ENCODE measurements around the gene FUT9. TPM values are rescaled to one million over a fixed set of nuclear protein-coding genes. Genes with fewer than 3 reads are reported as not detected.

FUT9 gene
- total and polyA plus RNA-seq, 4 donors: under 0.01 TPM; not detected in 3

GRCh38 chr6:96142142-96142541, 126.4 kb downstream of the FUT9 start:
- H3K27me3 ChIP-seq (ENCODE audit: control insufficient read depth in 1 of 2, insufficient read depth in 2 of 2, low read length in 1 of 2): no peaks in the 10 kb centered on the region
- WGBS, 2 donors: 72 to 80% methylated on average over 2 of the region's 2 CpGs
- H3K9me3 ChIP-seq (ENCODE audit: control insufficient read depth, low read length): no peaks in the 10 kb centered on the region
- H3K27ac ChIP-seq (ENCODE audit: low read depth in 1 of 2, low read length in 2 of 2): no peak overlapping the region
- H3K4me3 ChIP-seq (ENCODE audit: low read length in 2 of 2): no peak overlapping the region
- no peak for DNase-seq
- no peaks in the 10 kb centered on the region for H3K4me1 ChIP-seq (ENCODE audit: control insufficient read depth in 1 of 2, insufficient read depth in 2 of 2, low read length in 2 of 2)
- intact Hi-C loops (cut with DNase I): no loop called here
- no peaks in the 10 kb centered on the region for H3K36me3 ChIP-seq (ENCODE audit: control insufficient read depth in 1 of 2, insufficient read depth in 2 of 2, low read length in 1 of 2)
- no peak for ATAC-seq (ENCODE audit: low FRiP score)

- intact Hi-C loops (cut with DNase I): no loop called here
- ATAC-seq (ENCODE audit: low FRiP score) (peak; percentile 26), DNase-seq (no peak)
- Histone ChIP-seq H3K36me3 (ENCODE audit: control insufficient read depth in 1 of 2, insufficient read depth in 2 of 2, low read length in 1 of 2) (no peaks in the 10 kb centered on the region), H3K27ac (ENCODE audit: low read depth in 1 of 2, low read length in 2 of 2) (no peak overlapping the region), H3K4me1 (ENCODE audit: control insufficient read depth in 1 of 2, insufficient read depth in 2 of 2, low read length in 2 of 2) (no peaks in the 10 kb centered on the region), H3K9me3 (ENCODE audit: control insufficient read depth, low read length) (no peaks in the 10 kb centered on the region), H3K27me3 (ENCODE audit: control insufficient read depth in 1 of 2, insufficient read depth in 2 of 2, low read length in 1 of 2) (no peaks in the 10 kb centered on the region), H3K4me3 (ENCODE audit: low read length in 2 of 2) (no peak overlapping the region)
- 76 to 79% methylated on average over 2 of the region's 2 CpGs for WGBS, 2 donors
Observed at GRCh38 chr6:96150431-96150830, 134.7 kb downstream of the FUT9 start.

- no peaks in the 10 kb centered on the region for H3K9me3 ChIP-seq (ENCODE audit: control insufficient read depth, low read length)
- ATAC-seq (ENCODE audit: low FRiP score): no peak
- H3K27ac ChIP-seq (ENCODE audit: low read depth in 1 of 2, low read length in 2 of 2): no peak overlapping the region
- intact Hi-C loops (cut with DNase I): no loop called here
- no peak for DNase-seq
- no peaks in the 10 kb centered on the region for H3K27me3 ChIP-seq (ENCODE audit: control insufficient read depth in 1 of 2, insufficient read depth in 2 of 2, low read length in 1 of 2)
- no peaks in the 10 kb centered on the region for H3K4me1 ChIP-seq (ENCODE audit: control insufficient read depth in 1 of 2, insufficient read depth in 2 of 2, low read length in 2 of 2)
- H3K4me3 ChIP-seq (ENCODE audit: low read length in 2 of 2): no peak overlapping the region
- WGBS, 2 donors: 59 to 64% methylated on average over 3 of the region's 3 CpGs
- H3K36me3 ChIP-seq (ENCODE audit: control insufficient read depth in 1 of 2, insufficient read depth in 2 of 2, low read length in 1 of 2): no peaks in the 10 kb centered on the region
Observed at GRCh38 chr6:96151707-96152106, 135.9 kb downstream of the FUT9 start.

GRCh38 chr6:96152114-96152708, 136.4 kb downstream of the FUT9 start:
- 80 to 81% methylated on average over 3 of the region's 3 CpGs for WGBS, 2 donors
- Histone ChIP-seq H3K27ac (ENCODE audit: low read depth in 1 of 2, low read length in 2 of 2) (no peak overlapping the region), H3K4me3 (ENCODE audit: low read length in 2 of 2) (no peak overlapping the region), H3K9me3 (ENCODE audit: control insufficient read depth, low read length) (no peaks in the 10 kb centered on the region), H3K4me1 (ENCODE audit: control insufficient read depth in 1 of 2, insufficient read depth in 2 of 2, low read length in 2 of 2) (no peaks in the 10 kb centered on the region), H3K27me3 (ENCODE audit: control insufficient read depth in 1 of 2, insufficient read depth in 2 of 2, low read length in 1 of 2) (no peaks in the 10 kb centered on the region), H3K36me3 (ENCODE audit: control insufficient read depth in 1 of 2, insufficient read depth in 2 of 2, low read length in 1 of 2) (no peaks in the 10 kb centered on the region)
- intact Hi-C loops (cut with DNase I): no loop called here
- no peak for DNase-seq
- no peak for ATAC-seq (ENCODE audit: low FRiP score)

- Histone ChIP-seq H3K4me1 (ENCODE audit: control insufficient read depth in 1 of 2, insufficient read depth in 2 of 2, low read length in 2 of 2) (no peaks in the 10 kb centered on the region), H3K27me3 (ENCODE audit: control insufficient read depth in 1 of 2, insufficient read depth in 2 of 2, low read length in 1 of 2) (no peaks in the 10 kb centered on the region), H3K27ac (ENCODE audit: low read depth in 1 of 2, low read length in 2 of 2) (no peak overlapping the region), H3K36me3 (ENCODE audit: control insufficient read depth in 1 of 2, insufficient read depth in 2 of 2, low read length in 1 of 2) (no peaks in the 10 kb centered on the region), H3K9me3 (ENCODE audit: control insufficient read depth, low read length) (no peaks in the 10 kb centered on the region), H3K4me3 (ENCODE audit: low read length in 2 of 2) (no peak overlapping the region)
- intact Hi-C loops (cut with DNase I): no loop called here
- DNase-seq (no peak), ATAC-seq (ENCODE audit: low FRiP score) (no peak)
Observed at GRCh38 chr6:96153775-96154174, 138.0 kb downstream of the FUT9 start.

- Histone ChIP-seq H3K27ac (ENCODE audit: low read depth in 1 of 2, low read length in 2 of 2) (no peak overlapping the region), H3K36me3 (ENCODE audit: control insufficient read depth in 1 of 2, insufficient read depth in 2 of 2, low read length in 1 of 2) (no peaks in the 10 kb centered on the region), H3K27me3 (ENCODE audit: control insufficient read depth in 1 of 2, insufficient read depth in 2 of 2, low read length in 1 of 2) (no peaks in the 10 kb centered on the region), H3K4me1 (ENCODE audit: control insufficient read depth in 1 of 2, insufficient read depth in 2 of 2, low read length in 2 of 2) (no peaks in the 10 kb centered on the region), H3K9me3 (ENCODE audit: control insufficient read depth, low read length) (no peaks in the 10 kb centered on the region), H3K4me3 (ENCODE audit: low read length in 2 of 2) (no peak overlapping the region)
- 60 to 68% methylated on average over 4 of the region's 4 CpGs for WGBS, 2 donors
- DNase-seq: no peak
- intact Hi-C loops (cut with DNase I): no loop called here
- ATAC-seq (ENCODE audit: low FRiP score): no peak
Observed at GRCh38 chr6:96156425-96156824, 140.7 kb downstream of the FUT9 start.

- H3K27ac ChIP-seq (ENCODE audit: low read depth in 1 of 2, low read length in 2 of 2): no peak overlapping the region
- no peaks in the 10 kb centered on the region for H3K36me3 ChIP-seq (ENCODE audit: control insufficient read depth in 1 of 2, insufficient read depth in 2 of 2, low read length in 1 of 2)
- H3K27me3 ChIP-seq (ENCODE audit: control insufficient read depth in 1 of 2, insufficient read depth in 2 of 2, low read length in 1 of 2): no peaks in the 10 kb centered on the region
- H3K4me1 ChIP-seq (ENCODE audit: control insufficient read depth in 1 of 2, insufficient read depth in 2 of 2, low read length in 2 of 2): no peaks in the 10 kb centered on the region
- intact Hi-C loops (cut with DNase I): no loop called here
- ATAC-seq (ENCODE audit: low FRiP score): no peak
- no peak overlapping the region for H3K4me3 ChIP-seq (ENCODE audit: low read length in 2 of 2)
- H3K9me3 ChIP-seq (ENCODE audit: control insufficient read depth, low read length): no peaks in the 10 kb centered on the region
- 27 to 44% methylated on average over 3 of the region's 3 CpGs for WGBS, 2 donors
- no peak for DNase-seq
Observed at GRCh38 chr6:96157018-96157565, 141.3 kb downstream of the FUT9 start.

GRCh38 chr6:96162711-96163120, 146.9 kb downstream of the FUT9 start:
- H3K27me3 ChIP-seq (ENCODE audit: control insufficient read depth in 1 of 2, insufficient read depth in 2 of 2, low read length in 1 of 2): no peaks in the 10 kb centered on the region
- H3K27ac ChIP-seq (ENCODE audit: low read depth in 1 of 2, low read length in 2 of 2): no peak overlapping the region
- no peaks in the 10 kb centered on the region for H3K4me1 ChIP-seq (ENCODE audit: control insufficient read depth in 1 of 2, insufficient read depth in 2 of 2, low read length in 2 of 2)
- DNase-seq (no peak), ATAC-seq (ENCODE audit: low FRiP score) (no peak)
- H3K36me3 ChIP-seq (ENCODE audit: control insufficient read depth in 1 of 2, insufficient read depth in 2 of 2, low read length in 1 of 2): no peaks in the 10 kb centered on the region
- WGBS, 2 donors: 10 to 11% methylated on average over 2 of the region's 2 CpGs
- intact Hi-C loops (cut with DNase I): no loop called here
- H3K9me3 ChIP-seq (ENCODE audit: control insufficient read depth, low read length): no peaks in the 10 kb centered on the region
- no peak overlapping the region for H3K4me3 ChIP-seq (ENCODE audit: low read length in 2 of 2)

- Histone ChIP-seq H3K36me3 (ENCODE audit: control insufficient read depth in 1 of 2, insufficient read depth in 2 of 2, low read length in 1 of 2) (no peaks in the 10 kb centered on the region), H3K4me1 (ENCODE audit: control insufficient read depth in 1 of 2, insufficient read depth in 2 of 2, low read length in 2 of 2) (no peaks in the 10 kb centered on the region), H3K27ac (ENCODE audit: low read depth in 1 of 2, low read length in 2 of 2) (no peak overlapping the region), H3K4me3 (ENCODE audit: low read length in 2 of 2) (no peak overlapping the region), H3K27me3 (ENCODE audit: control insufficient read depth in 1 of 2, insufficient read depth in 2 of 2, low read length in 1 of 2) (no peaks in the 10 kb centered on the region), H3K9me3 (ENCODE audit: control insufficient read depth, low read length) (no peaks in the 10 kb centered on the region)
- ATAC-seq (ENCODE audit: low FRiP score) (no peak), DNase-seq (no peak)
- intact Hi-C loops (cut with DNase I): no loop called here
Observed at GRCh38 chr6:96164802-96165201, 149.0 kb downstream of the FUT9 start.
